Osteoblast (primary cell): ENCODE data around the gene ELK3. TPM values are rescaled to one million over a fixed set of nuclear protein-coding genes. Genes with fewer than 3 reads are reported as not detected.
A peak's percentile ranks its signal among the peaks of the same experiment; 100 is the strongest.

Source experiments
- DNase-seq: peaks from one replicate; pipeline ENCODE4 v3.0.0; 2011; ENCODE audit warnings: low spot score, mixed read lengths; ENCODE audit not compliant: insufficient read length; ENCODE audit errors: missing footprints
- H2AFZ ChIP-seq: 2 replicates; pipeline ENCODE4 v1.6.0; 2011; ENCODE audit warnings: mild to moderate bottlenecking, low read length
- H3K27ac ChIP-seq: 2 replicates; pipeline ENCODE4 v1.5.1; 2011; ENCODE audit warnings: mild to moderate bottlenecking, low read depth, low read length, moderate library complexity
- H3K27me3 ChIP-seq: 2 replicates; pipeline ENCODE4 v1.6.0; 2012; ENCODE audit warnings: mild to moderate bottlenecking, control low read depth, inconsistent platforms, low read length, moderate library complexity; ENCODE audit not compliant: insufficient read depth
- H3K36me3 ChIP-seq: 2 replicates; pipeline ENCODE4 v1.5.1; 2011; ENCODE audit warnings: mild to moderate bottlenecking, low read length, control low read depth, moderate library complexity; ENCODE audit not compliant: insufficient read depth
- H3K4me1 ChIP-seq: 2 replicates; pipeline ENCODE4 v1.5.1; 2011; ENCODE audit warnings: mild to moderate bottlenecking, low read length, control low read depth, moderate library complexity; ENCODE audit not compliant: insufficient read depth
- H3K4me2 ChIP-seq: 2 replicates; pipeline ENCODE4 v1.6.0; 2011; ENCODE audit warnings: mild to moderate bottlenecking, low read length; ENCODE audit not compliant: insufficient read depth
- H3K4me3 ChIP-seq: fragments of 200-600 bp; sonication (generic); 3 replicates; pipeline ENCODE4 v1.5.1; 2012; ENCODE audit warnings: mild to moderate bottlenecking, low read length, inconsistent platforms; ENCODE audit not compliant: insufficient read depth
- H3K79me2 ChIP-seq: 2 replicates; pipeline ENCODE4 v1.6.0; 2012; ENCODE audit warnings: mild to moderate bottlenecking, low read length, control low read depth, inconsistent platforms; ENCODE audit not compliant: insufficient read depth
- H3K9me3 ChIP-seq: 2 replicates; pipeline ENCODE4 v1.5.1; 2011; ENCODE audit warnings: low read depth, low read length, control low read depth
- H4K20me1 ChIP-seq: 2 replicates; pipeline ENCODE4 v1.6.0; 2012; ENCODE audit warnings: mild to moderate bottlenecking, low read length, control low read depth; ENCODE audit not compliant: insufficient read depth
- CTCF ChIP-seq: IDR thresholded peaks from 2 replicates; pipeline ENCODE4 v1.5.1; 2011; ENCODE audit warnings: mild to moderate bottlenecking, low read depth, low read length, moderate library complexity; ENCODE audit errors: extremely low read depth
- total RNA-seq: library from RNA; depleted of rRNA; stranded (reverse); fragments of >200 nt; gene quantifications from 2 replicates; pipeline ENCODE4 v1.2.3, GENCODE V29; 2012

ELK3 gene
- total RNA-seq, 1 donor, result 27.5 TPM

- peaks cover 33% of the 10 kb centered on the region for H3K4me1 ChIP-seq
- no peak for TF ChIP-seq CTCF
- no peak for DNase-seq
- H3K27me3 ChIP-seq, result no peaks in the 10 kb centered on the region
- no peaks in the 10 kb centered on the region for H3K36me3 ChIP-seq
- H3K27ac ChIP-seq, result no peak overlapping the region
- no peak overlapping the region for H3K4me2 ChIP-seq
- H4K20me1 ChIP-seq, result no peaks in the 10 kb centered on the region
- H2AFZ ChIP-seq, result no peak overlapping the region
- no peak overlapping the region for H3K4me3 ChIP-seq
- H3K79me2 ChIP-seq, result peaks cover 82% of the 10 kb centered on the region
- peaks cover 2% of the 10 kb centered on the region for H3K9me3 ChIP-seq
Measured at GRCh38 chr12:96201272-96202227, 7.4 kb downstream of the ELK3 start.

- Histone ChIP-seq H3K79me2 (peaks cover 97% of the 10 kb centered on the region), H2AFZ (no peak overlapping the region), H3K27ac (no peak overlapping the region), H4K20me1 (peaks cover 6% of the 10 kb centered on the region), H3K36me3 (no peaks in the 10 kb centered on the region), H3K4me1 (peaks cover 26% of the 10 kb centered on the region), H3K4me3 (no peak overlapping the region), H3K27me3 (no peaks in the 10 kb centered on the region), H3K4me2 (no peak overlapping the region), H3K9me3 (peaks cover 2% of the 10 kb centered on the region)
- no peak for DNase-seq
- TF ChIP-seq CTCF, result no peak
Measured at GRCh38 chr12:96204381-96204780, 10.2 kb downstream of the ELK3 start.

- no peak for DNase-seq
- peaks cover 2% of the 10 kb centered on the region for H3K9me3 ChIP-seq
- H3K27me3 ChIP-seq, result no peaks in the 10 kb centered on the region
- H3K4me1 ChIP-seq, result peaks cover 21% of the 10 kb centered on the region
- peaks cover 6% of the 10 kb centered on the region for H4K20me1 ChIP-seq
- peaks cover 98% of the 10 kb centered on the region for H3K79me2 ChIP-seq
- TF ChIP-seq CTCF, result no peak
- no peak overlapping the region for H3K4me3 ChIP-seq
- H2AFZ ChIP-seq, result no peak overlapping the region
- H3K36me3 ChIP-seq, result no peaks in the 10 kb centered on the region
- H3K27ac ChIP-seq, result no peak overlapping the region
- H3K4me2 ChIP-seq, result no peak overlapping the region
Measured at GRCh38 chr12:96205908-96206307, 11.7 kb downstream of the ELK3 start.

- no peak for DNase-seq
- no peak for TF ChIP-seq CTCF
- Histone ChIP-seq H3K27ac (peak overlapping the region; percentile 83), H3K4me1 (peaks cover 27% of the 10 kb centered on the region), H2AFZ (no peak overlapping the region), H3K27me3 (no peaks in the 10 kb centered on the region), H3K9me3 (peaks cover 2% of the 10 kb centered on the region), H3K79me2 (peaks cover 98% of the 10 kb centered on the region), H3K4me3 (no peak overlapping the region), H3K36me3 (no peaks in the 10 kb centered on the region), H3K4me2 (no peak overlapping the region), H4K20me1 (peaks cover 9% of the 10 kb centered on the region)
Measured at GRCh38 chr12:96206936-96207662, 12.9 kb downstream of the ELK3 start.
